ENCODE data around the gene IQGAP3. TPM values are rescaled to one million over a fixed set of nuclear protein-coding genes. Genes with fewer than 3 reads are reported as not detected.
"Not testable (repeated sequence)": the region's sequence is repeated elsewhere in the genome, so short reads cannot be mapped to it uniquely, and the experiment has no call there.

Gene IQGAP3
- total and polyA plus RNA-seq, 11 donors = 0.09 to 5.1 (median 0.25) TPM

GRCh38 chr1:156616463-156616862, 44.1 kb upstream of the IQGAP3 start:
- Histone ChIP-seq H3K4me3 (peak overlapping the region in 1 of 12 donors; percentile 18), H3K4me1 (peaks cover 0 to 29% (median 10%) of the 10 kb centered on the region in 12 donors), H3K9me3 (no peaks in the 10 kb centered on the region), H3K27me3 (peaks cover 0 to 4% (median 0%) of the 10 kb centered on the region in 9 donors), H3K36me3 (no peaks in the 10 kb centered on the region), H3K27ac (peak overlapping the region; percentile 37 to 77 (median 58))
- peak in 4 of 5 donors; percentile 63 to 76 (median 66) for DNase-seq
- WGBS, 4 donors = 3 to 12% (median 5%) methylated on average over 5 of the region's 5 CpGs
- peak; percentile 73 to 84 (median 80) for ATAC-seq
- intact Hi-C loops (cut with DNase I) = loop anchor here in 3 of 10 donors (5.0 to 10.0 kb wide), 2 partner anchors 232 to 234 kb away; no protein-coding TSS in a partner anchor
- TF ChIP-seq CTCF (IDR thresholded peaks at IDR 0.05) (peak in 5 of 12 donors; percentile 9 to 35 (median 22)), POLR2A (IDR thresholded peaks at IDR 0.05) (no peak)

- peak overlapping the region; percentile 37 to 77 (median 58) for H3K27ac ChIP-seq
- TF ChIP-seq POLR2A (IDR thresholded peaks at IDR 0.05) = no peak
- TF ChIP-seq CTCF (IDR thresholded peaks at IDR 0.05) = no peak
- no peaks in the 10 kb centered on the region for H3K36me3 ChIP-seq
- H3K9me3 ChIP-seq = no peaks in the 10 kb centered on the region
- H3K4me3 ChIP-seq = peak overlapping the region in 2 of 12 donors; percentile 15 to 18
- 19 to 37% (median 33%) methylated on average over 4 of the region's 4 CpGs for WGBS, 4 donors
- intact Hi-C loops (cut with DNase I) = loop anchor here in 3 of 10 donors (5.0 to 10.0 kb wide), 2 partner anchors 231 to 234 kb away; no protein-coding TSS in a partner anchor
- peaks cover 0 to 29% (median 10%) of the 10 kb centered on the region in 12 donors for H3K4me1 ChIP-seq
- DNase-seq = no peak
- H3K27me3 ChIP-seq = peaks cover 0 to 4% (median 0%) of the 10 kb centered on the region in 9 donors
- ATAC-seq = peak in 3 of 4 donors; percentile 10 to 40 (median 26)
Measured at GRCh38 chr1:156615946-156616345, 43.6 kb upstream of the IQGAP3 start.

- 61 to 87% (median 67%) methylated on average over 3 of the region's 3 CpGs for WGBS, 4 donors
- no peaks in the 10 kb centered on the region for H3K27me3 ChIP-seq
- no peaks in the 10 kb centered on the region for H3K36me3 ChIP-seq
- no peak overlapping the region for H3K4me3 ChIP-seq
- ATAC-seq (no peak), DNase-seq (no peak)
- no peak overlapping the region for H3K27ac ChIP-seq
- peaks cover 0 to 32% (median 17%) of the 10 kb centered on the region in 12 donors for H3K4me1 ChIP-seq
- TF ChIP-seq POLR2A (IDR thresholded peaks at IDR 0.05) (no peak), CTCF (IDR thresholded peaks at IDR 0.05) (no peak)
- intact Hi-C loops (cut with DNase I) = loop anchor here in 2 of 10 donors (10.0 kb wide), 1 partner anchor 228 kb away; no protein-coding TSS in a partner anchor
- H3K9me3 ChIP-seq = no peaks in the 10 kb centered on the region
Measured at GRCh38 chr1:156612666-156613065, 40.3 kb upstream of the IQGAP3 start.

GRCh38 chr1:156610072-156610471, 37.7 kb upstream of the IQGAP3 start:
- not testable (repeated sequence) for H3K9me3 ChIP-seq, H3K36me3 ChIP-seq, DNase-seq, H3K4me3 ChIP-seq, H3K27me3 ChIP-seq, H3K27ac ChIP-seq, ATAC-seq
- WGBS, 4 donors = 87 to 95% (median 92%) methylated on average over 9 of the region's 9 CpGs
- H3K4me1 ChIP-seq = peaks cover 0 to 13% (median 6%) of the 10 kb centered on the region in 12 donors
- intact Hi-C loops (cut with DNase I) = loop anchor here in 2 of 10 donors (10.0 kb wide), 1 partner anchor 225 kb away; no protein-coding TSS in a partner anchor
